Mammary epithelial cell (primary cell): ENCODE data around the gene PTPRQ.

Experiments
- CTCF ChIP-seq, 2 donors: IDR thresholded peaks in 1 of 2; conservative IDR thresholded peaks in 1 of 2; 2 replicates each; pipeline ENCODE4 v1.5.1; 2011 to 2012; ENCODE audit warnings: inconsistent platforms in 2 of 2, low read length in 2 of 2, mild to moderate bottlenecking in 2 of 2, control low read depth in 1 of 2, low read depth in 1 of 2; ENCODE audit not compliant: insufficient read depth in 1 of 2; ENCODE audit errors: extremely low read depth in 1 of 2
- EZH2 ChIP-seq: IDR thresholded peaks from 2 replicates; pipeline ENCODE4 v1.6.1; 2012; ENCODE audit warnings: low read length, inconsistent platforms, borderline replicate concordance

- TF ChIP-seq CTCF (conservative IDR thresholded peaks at IDR 0.05 in 1 of 2, IDR thresholded peaks at IDR 0.05 in 1 of 2; ENCODE audit: extremely low read depth in 1 of 2, insufficient read depth in 1 of 2, low read depth in 1 of 2, low read length in 2 of 2), result no peak
- TF ChIP-seq EZH2, result no peak
These were observed 176.2 kb downstream of the PTPRQ start for GRCh38 chr12:80620281-80620680.
